HepG2 (cell line): ENCODE measurements around the gene PIGK. TPM values are rescaled to one million over a fixed set of nuclear protein-coding genes. Genes with fewer than 3 reads are reported as not detected.

Source experiments
- CBX1 ChIP-seq: IDR thresholded peaks from one replicate; pipeline ENCODE4 v1.6.1; 2016; ENCODE audit warnings: antibody characterized with exemption, low read depth
- ETV6 ChIP-seq: sonication (generic); formaldehyde crosslinking; conservative IDR thresholded peaks from 2 replicates; pipeline ENCODE4 v1.4.0; 2020; ENCODE audit warnings: missing genetic modification reagents
- GABPB1 ChIP-seq: IDR thresholded peaks from 2 replicates; pipeline ENCODE4 v1.6.1; 2016; ENCODE audit warnings: mild to moderate bottlenecking, missing genetic modification reagents, moderate library complexity, missing compliant biosample characterization
- GLI4 ChIP-seq: sonication (generic); formaldehyde crosslinking; IDR thresholded peaks from 2 replicates; pipeline ENCODE4 v1.5.1; 2020; ENCODE audit warnings: missing genetic modification reagents, mild to moderate bottlenecking, moderate library complexity, borderline replicate concordance
- IKZF4 ChIP-seq: sonication (generic); formaldehyde crosslinking; IDR thresholded peaks from 2 replicates; pipeline ENCODE4 v1.5.1; 2020; ENCODE audit warnings: borderline replicate concordance, mild to moderate bottlenecking, low read depth, missing genetic modification reagents; ENCODE audit errors: not compliant biosample characterization
- JUND ChIP-seq: sonication (generic); formaldehyde crosslinking; IDR thresholded peaks from 2 replicates; pipeline ENCODE4 v1.8.0; 2022; ENCODE audit warnings: mild to moderate bottlenecking, missing genetic modification reagents
- KAT8 ChIP-seq: IDR thresholded peaks from 2 replicates; pipeline ENCODE4 v1.6.1; 2016; ENCODE audit warnings: missing genetic modification reagents, missing compliant biosample characterization
- KMT2B ChIP-seq: IDR thresholded peaks from 2 replicates; pipeline ENCODE4 v1.6.1; 2016; ENCODE audit warnings: missing genetic modification reagents, missing compliant biosample characterization
- MIXL1 ChIP-seq: IDR thresholded peaks from 2 replicates; pipeline ENCODE4 v1.6.1; 2016
- NCOA2 ChIP-seq: sonication (generic); formaldehyde crosslinking; IDR thresholded peaks from 2 replicates; pipeline ENCODE4 v1.8.0; 2022; ENCODE audit warnings: inconsistent platforms
- POGZ ChIP-seq: sonication (generic); formaldehyde crosslinking; IDR thresholded peaks from 2 replicates; pipeline ENCODE4 v1.4.0; 2020; ENCODE audit warnings: mild to moderate bottlenecking, missing genetic modification reagents
- PTBP1 ChIP-seq: fragments of 200-400 bp; formaldehyde crosslinking; IDR thresholded peaks from 2 replicates; pipeline ENCODE4 v1.6.1; 2018; ENCODE audit warnings: low read length, low read depth; ENCODE audit not compliant: poor library complexity, severe bottlenecking
- RXRB ChIP-seq: IDR thresholded peaks from 2 replicates; pipeline ENCODE4 v1.6.1; 2016; ENCODE audit warnings: borderline replicate concordance, missing genetic modification reagents, missing compliant biosample characterization
- SOX6 ChIP-seq, 2 experiments: fragments of 450-650 bp in 1 of 2; sonication (generic) in 1 of 2; formaldehyde crosslinking in 1 of 2; IDR thresholded peaks; 2 replicates each; pipeline versions ENCODE4 v1.4.0 to v1.6.1; 2017 to 2020; ENCODE audit warnings: antibody characterized with exemption in 1 of 2, mild to moderate bottlenecking in 1 of 2, missing genetic modification reagents in 1 of 2
- ZNF552 ChIP-seq: sonication (generic); formaldehyde crosslinking; IDR thresholded peaks from 2 replicates; pipeline ENCODE4 v1.9.0; 2022; ENCODE audit warnings: missing genetic modification reagents, mild to moderate bottlenecking, borderline replicate concordance
- polyA plus RNA-seq, 8 experiments: library from polyadenylated mRNA; depleted of rRNA in 3 of 8; stranded (reverse) in 7 of 8; unstranded in 1 of 8; fragments of >200 nt; fragmentation: Illumina TruSeq in 4 of 8; extraction: Trizol in 4 of 8; gene quantifications; 2 replicates each; pipeline versions ENCODE4 v1.2.1 to v1.2.3, GENCODE V29; 2011 to 2016; ENCODE audit warnings: low read depth in 4 of 8, missing spikeins in 1 of 8, mixed read lengths in 1 of 8; ENCODE audit not compliant: insufficient read depth in 1 of 8
- total RNA-seq, 5 experiments: library from RNA; depleted of rRNA; stranded (reverse); fragments of >200 nt; fragmentation: Illumina TruSeq; extraction: Trizol; gene quantifications; 2 replicates each; pipeline ENCODE4 v1.2.3, GENCODE V29; 2016; ENCODE audit warnings: low read depth in 1 of 5
- TF ChIP-seq, protein P1 (sequence below): sonication (generic); formaldehyde crosslinking; IDR thresholded peaks from 2 replicates; pipeline ENCODE4 v1.4.0; 2020; ENCODE audit warnings: mild to moderate bottlenecking, missing genetic modification reagents
- TF ChIP-seq, protein P2 (sequence below): sonication (generic); formaldehyde crosslinking; IDR thresholded peaks from 2 replicates; pipeline ENCODE4 v1.5.0; 2020; ENCODE audit warnings: missing genetic modification reagents, mild to moderate bottlenecking, borderline replicate concordance
- TF ChIP-seq, protein P3 (sequence below): sonication (generic); formaldehyde crosslinking; IDR thresholded peaks from 2 replicates; pipeline ENCODE4 v1.5.0; 2020; ENCODE audit warnings: mild to moderate bottlenecking, missing genetic modification reagents, moderate library complexity
- TF ChIP-seq, protein P4 (sequence below): sonication (generic); formaldehyde crosslinking; IDR thresholded peaks from 2 replicates; pipeline ENCODE4 v1.5.0; 2020; ENCODE audit warnings: mild to moderate bottlenecking, missing genetic modification reagents, borderline replicate concordance

PIGK gene
- total and polyA plus RNA-seq, 2 of the 13 experiments (the other 11 are each of a cell fraction or from before 2014, with no cell fraction given): 14.7 to 38.5 TPM

DNA sequence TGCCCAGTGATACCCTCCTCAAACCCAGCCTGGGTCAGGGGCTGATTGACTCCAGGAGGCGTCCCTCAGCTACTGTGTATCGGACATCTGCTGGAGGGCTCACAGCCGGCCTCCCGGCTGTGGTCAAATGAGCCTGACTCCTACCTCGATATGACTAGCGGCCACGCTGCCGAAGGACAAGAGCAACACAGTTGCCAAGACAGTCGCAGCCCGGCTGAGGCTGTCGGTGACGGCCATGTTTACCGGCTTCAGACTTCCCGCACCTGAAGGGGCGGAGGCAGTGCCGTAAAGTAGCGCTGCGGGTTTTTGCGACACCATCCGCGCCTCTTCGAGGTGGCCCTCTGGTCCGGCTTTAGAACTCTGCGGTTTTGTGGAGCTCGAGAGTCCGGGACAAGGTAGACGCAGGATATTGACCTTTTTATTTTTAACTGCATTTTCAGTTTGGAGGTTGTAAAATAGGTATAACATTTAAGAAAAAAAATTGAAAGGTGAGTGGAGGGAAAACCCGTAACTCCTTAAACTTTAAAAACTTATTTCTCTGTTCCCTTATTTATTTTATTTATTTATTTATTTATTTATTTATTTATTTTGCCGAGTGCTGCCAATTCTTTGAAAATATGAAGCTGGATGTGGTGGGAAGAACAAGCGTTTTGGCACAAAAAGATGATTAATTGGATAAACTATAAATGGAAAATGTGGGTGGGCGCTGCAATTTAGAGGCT lies at the start of gene PIGK (continued):
- no peak for TF ChIP-seq IKZF4 (CRISPR knock-in tag)
- TF ChIP-seq POGZ: peak; percentile 91
- TF ChIP-seq JUND: no peak
- peak; percentile 19; the same call in 1 of the 2 replicates for TF ChIP-seq ZNF552
- 0 out of 2 replicates have a peak, but pooled peaks have one; percentile 47 for TF ChIP-seq ETV6 (CRISPR knock-in tag)
- peak; percentile 72 for TF ChIP-seq RXRB (CRISPR knock-in tag)
- TF ChIP-seq KAT8 (CRISPR knock-in tag): peak; percentile 94
- peak; percentile 89 for TF ChIP-seq PTBP1
- 0 out of 2 replicates have a peak, but pooled peaks have one; percentile 8 for TF ChIP-seq MIXL1 (CRISPR knock-in tag)
- peak; percentile 40 for TF ChIP-seq CBX1
- TF ChIP-seq GLI4: no peak
- TF ChIP-seq, protein P1, sequence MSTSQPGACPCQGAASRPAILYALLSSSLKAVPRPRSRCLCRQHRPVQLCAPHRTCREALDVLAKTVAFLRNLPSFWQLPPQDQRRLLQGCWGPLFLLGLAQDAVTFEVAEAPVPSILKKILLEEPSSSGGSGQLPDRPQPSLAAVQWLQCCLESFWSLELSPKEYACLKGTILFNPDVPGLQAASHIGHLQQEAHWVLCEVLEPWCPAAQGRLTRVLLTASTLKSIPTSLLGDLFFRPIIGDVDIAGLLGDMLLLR (CRISPR knock-in tag): 0 out of 2 replicates have a peak, but pooled peaks have one; percentile 54
- TF ChIP-seq, protein P2, sequence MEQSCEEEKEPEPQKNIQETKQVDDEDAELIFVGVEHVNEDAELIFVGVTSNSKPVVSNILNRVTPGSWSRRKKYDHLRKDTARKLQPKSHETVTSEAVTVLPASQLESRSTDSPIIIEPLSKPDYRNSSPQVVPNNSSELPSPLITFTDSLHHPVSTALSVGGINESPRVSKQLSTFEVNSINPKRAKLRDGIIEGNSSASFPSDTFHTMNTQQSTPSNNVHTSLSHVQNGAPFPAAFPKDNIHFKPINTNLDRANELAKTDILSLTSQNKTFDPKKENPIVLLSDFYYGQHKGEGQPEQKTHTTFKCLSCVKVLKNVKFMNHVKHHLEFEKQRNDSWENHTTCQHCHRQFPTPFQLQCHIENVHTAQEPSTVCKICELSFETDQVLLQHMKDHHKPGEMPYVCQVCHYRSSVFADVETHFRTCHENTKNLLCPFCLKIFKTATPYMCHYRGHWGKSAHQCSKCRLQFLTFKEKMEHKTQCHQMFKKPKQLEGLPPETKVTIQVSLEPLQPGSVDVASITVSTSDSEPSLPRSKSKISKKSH (CRISPR knock-in tag): peak; percentile 64; the same call in 1 of the 2 replicates
- TF ChIP-seq GABPB1 (CRISPR knock-in tag): peak; percentile 82
- no peak for TF ChIP-seq SOX6 (IDR thresholded peaks at IDR 0.05)
- TF ChIP-seq SOX6 (CRISPR knock-in tag; IDR thresholded peaks at IDR 0.05): peak; percentile 38; the same call in 1 of the 2 replicates
- TF ChIP-seq KMT2B: peak; percentile 99
- TF ChIP-seq, protein P3, sequence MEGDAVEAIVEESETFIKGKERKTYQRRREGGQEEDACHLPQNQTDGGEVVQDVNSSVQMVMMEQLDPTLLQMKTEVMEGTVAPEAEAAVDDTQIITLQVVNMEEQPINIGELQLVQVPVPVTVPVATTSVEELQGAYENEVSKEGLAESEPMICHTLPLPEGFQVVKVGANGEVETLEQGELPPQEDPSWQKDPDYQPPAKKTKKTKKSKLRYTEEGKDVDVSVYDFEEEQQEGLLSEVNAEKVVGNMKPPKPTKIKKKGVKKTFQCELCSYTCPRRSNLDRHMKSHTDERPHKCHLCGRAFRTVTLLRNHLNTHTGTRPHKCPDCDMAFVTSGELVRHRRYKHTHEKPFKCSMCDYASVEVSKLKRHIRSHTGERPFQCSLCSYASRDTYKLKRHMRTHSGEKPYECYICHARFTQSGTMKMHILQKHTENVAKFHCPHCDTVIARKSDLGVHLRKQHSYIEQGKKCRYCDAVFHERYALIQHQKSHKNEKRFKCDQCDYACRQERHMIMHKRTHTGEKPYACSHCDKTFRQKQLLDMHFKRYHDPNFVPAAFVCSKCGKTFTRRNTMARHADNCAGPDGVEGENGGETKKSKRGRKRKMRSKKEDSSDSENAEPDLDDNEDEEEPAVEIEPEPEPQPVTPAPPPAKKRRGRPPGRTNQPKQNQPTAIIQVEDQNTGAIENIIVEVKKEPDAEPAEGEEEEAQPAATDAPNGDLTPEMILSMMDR (CRISPR knock-in tag): peak; percentile 27; the same call in 1 of the 2 replicates
- TF ChIP-seq, protein P4, sequence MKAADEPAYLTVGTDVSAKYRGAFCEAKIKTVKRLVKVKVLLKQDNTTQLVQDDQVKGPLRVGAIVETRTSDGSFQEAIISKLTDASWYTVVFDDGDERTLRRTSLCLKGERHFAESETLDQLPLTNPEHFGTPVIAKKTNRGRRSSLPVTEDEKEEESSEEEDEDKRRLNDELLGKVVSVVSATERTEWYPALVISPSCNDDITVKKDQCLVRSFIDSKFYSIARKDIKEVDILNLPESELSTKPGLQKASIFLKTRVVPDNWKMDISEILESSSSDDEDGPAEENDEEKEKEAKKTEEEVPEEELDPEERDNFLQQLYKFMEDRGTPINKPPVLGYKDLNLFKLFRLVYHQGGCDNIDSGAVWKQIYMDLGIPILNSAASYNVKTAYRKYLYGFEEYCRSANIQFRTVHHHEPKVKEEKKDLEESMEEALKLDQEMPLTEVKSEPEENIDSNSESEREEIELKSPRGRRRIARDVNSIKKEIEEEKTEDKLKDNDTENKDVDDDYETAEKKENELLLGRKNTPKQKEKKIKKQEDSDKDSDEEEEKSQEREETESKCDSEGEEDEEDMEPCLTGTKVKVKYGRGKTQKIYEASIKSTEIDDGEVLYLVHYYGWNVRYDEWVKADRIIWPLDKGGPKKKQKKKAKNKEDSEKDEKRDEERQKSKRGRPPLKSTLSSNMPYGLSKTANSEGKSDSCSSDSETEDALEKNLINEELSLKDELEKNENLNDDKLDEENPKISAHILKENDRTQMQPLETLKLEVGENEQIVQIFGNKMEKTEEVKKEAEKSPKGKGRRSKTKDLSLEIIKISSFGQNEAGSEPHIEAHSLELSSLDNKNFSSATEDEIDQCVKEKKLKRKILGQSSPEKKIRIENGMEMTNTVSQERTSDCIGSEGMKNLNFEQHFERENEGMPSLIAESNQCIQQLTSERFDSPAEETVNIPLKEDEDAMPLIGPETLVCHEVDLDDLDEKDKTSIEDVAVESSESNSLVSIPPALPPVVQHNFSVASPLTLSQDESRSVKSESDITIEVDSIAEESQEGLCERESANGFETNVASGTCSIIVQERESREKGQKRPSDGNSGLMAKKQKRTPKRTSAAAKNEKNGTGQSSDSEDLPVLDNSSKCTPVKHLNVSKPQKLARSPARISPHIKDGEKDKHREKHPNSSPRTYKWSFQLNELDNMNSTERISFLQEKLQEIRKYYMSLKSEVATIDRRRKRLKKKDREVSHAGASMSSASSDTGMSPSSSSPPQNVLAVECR (CRISPR knock-in tag): peak; percentile 93
- no peak for TF ChIP-seq NCOA2 (CRISPR knock-in tag)
